GM19455 (cell line): ENCODE data around the gene DCLK1.

ENCODE experiments used
- ATAC-seq: cut with Tn5 transposase; IDR thresholded peaks from one replicate; pipeline ENCODE4 v1.9.1; 2021; ENCODE audit not compliant: unreplicated experiment

Gene DCLK1

DNA sequence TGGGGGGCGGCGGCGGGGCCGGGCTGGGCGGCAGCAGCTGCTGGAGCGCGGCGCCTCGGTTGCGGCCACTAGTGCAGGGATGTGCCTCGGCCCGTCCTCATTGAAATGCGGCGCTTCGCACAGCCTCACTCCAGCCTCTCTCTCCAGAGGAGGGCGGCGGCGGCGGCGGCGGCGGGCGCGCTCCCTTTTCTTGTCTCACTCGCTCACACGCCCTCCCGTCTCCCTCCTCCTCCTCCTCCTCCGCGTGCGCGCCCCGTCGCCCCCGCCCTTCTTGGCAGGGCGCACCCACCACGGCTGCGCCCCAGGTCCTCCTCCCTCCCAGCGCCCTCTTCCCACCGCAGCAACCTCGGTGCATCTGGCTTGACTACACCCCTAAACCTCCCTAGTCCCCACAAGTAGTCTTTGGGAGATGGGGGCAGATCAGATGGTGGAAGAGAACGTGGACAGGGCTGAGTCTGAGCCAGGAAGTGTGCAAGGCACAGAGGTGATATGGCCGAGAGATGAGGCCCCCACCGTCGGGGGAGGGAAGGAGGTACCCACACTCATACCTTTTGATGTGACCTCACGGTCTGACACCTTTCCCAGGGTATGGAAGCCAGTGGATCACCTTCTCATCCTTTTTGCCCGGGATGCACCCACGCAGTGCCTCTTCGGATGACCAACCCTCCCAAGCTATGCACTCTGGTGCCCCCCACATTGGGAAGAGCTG is at the start of gene DCLK1:
DCLK1 (minus strand) TSS at position 161 of the 709 bp plus-strand sequence.
- ATAC-seq: no peak

DNA sequence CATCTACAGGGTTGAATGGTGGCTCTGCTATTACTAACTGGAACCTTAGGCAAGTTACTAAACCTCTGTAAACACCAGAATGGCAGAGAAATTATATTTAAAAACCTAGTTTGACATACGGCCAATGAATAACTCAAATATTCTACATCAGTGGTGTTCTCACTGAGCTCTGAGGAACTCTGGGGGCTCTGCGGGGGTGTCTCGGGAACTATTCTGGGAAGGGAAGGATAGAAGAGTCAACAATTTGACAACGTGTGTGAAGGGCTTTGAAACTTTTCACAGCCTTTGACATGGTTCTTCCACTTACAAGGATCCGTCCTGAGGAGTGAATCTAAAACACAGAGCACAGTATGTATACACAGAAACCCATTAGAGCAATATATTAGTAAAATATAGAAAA is 44.4 kb upstream of the DCLK1 start:
- no peak for ATAC-seq

DNA sequence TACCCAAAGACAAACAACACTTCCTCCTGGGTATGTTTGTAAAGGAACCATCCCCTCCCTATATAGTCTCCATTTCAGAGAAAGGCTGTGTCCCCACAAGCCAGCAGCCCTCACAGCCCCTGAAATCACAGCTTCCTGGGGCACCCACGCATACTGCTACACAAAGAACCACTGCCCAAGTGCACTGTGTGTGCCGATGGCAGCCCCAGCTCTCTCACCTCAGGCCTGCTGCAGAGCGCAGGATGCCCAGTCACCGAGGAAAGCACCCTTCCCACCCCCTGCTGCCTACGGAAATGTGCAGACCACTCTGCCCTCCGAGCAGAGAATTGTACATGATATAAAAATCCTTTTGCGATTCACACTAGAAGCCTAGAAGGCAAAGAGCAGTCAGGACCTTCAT is 43.7 kb upstream of the DCLK1 start:
- ATAC-seq: no peak

DNA sequence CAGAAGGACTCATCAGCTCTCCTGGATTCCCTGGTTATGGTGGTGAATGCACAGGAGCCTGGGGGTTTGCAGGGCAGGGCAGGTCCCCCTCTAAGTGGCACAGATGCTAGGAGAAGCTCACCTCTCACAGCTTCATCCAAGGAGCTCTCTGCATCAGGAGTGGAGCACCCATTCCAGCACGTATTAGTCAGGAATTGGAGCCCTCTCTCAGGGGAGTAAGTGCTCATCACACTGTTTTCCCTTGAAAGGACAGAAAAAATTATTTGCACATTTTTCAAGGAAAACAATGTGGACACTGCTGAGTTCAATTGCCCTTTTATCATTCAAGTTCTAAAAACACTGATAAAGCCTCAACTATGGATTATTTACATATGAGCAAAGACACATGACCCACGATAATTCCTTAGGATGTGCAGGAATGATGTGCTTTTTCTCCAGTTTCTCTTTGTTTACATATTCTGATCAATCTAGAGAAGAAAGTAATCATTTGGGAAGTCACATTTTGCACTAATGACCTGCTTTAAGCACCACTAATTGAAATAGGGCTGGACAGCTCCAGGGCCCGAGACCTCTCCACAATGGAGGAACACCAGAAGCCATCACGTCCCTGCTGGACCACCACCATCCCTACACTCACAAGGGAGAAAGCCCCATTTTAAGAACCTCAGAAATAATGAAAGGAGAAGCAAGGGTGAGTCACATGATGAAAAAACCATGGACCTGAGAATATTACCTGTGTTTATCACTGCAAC is 42.6 kb upstream of the DCLK1 start:
- ATAC-seq: no peak

DNA sequence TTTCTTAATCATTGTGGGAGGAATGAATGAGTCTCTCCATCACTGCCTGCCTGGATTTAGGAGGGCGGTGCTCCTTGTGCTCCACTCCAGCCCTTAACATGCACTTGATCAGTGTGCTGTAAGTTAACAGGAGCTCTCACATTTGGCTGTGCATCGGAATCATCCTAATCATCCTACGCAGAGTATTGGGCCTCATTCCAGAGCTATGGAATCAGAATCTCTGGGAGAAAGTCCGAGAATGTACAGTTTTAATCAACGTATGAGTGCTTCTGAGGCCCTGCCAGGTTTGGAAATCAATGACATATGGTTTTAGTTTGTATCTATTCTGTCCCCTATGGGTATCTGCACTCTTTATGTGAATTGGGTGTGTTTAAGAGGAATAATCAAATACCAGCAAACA is 34.9 kb upstream of the DCLK1 start:
- ATAC-seq: no peak

DNA sequence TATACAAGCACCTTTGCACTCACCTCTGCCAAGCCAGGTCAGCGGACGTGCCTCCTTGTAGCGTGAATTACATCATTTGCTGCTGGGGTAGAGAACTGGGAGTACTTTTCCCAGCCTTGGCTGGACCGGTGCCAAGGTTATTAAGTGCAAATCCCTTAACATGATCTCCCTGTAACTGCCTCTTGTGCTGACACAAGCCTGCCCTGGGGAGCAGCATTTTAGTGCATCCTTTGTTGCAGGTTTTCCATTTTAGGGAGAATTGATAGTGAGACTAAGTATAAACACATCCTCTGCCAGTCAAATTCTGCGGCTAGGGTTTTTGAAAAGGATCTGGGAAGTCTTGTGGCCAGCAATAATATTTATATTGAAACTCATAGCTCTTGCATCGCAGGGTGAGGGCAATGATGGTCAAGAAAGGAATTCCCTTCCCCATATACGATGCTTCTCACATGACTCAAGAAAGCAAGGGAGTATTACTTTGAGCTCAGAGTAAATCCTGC is 32.7 kb upstream of the DCLK1 start:
- ATAC-seq: no peak

DNA sequence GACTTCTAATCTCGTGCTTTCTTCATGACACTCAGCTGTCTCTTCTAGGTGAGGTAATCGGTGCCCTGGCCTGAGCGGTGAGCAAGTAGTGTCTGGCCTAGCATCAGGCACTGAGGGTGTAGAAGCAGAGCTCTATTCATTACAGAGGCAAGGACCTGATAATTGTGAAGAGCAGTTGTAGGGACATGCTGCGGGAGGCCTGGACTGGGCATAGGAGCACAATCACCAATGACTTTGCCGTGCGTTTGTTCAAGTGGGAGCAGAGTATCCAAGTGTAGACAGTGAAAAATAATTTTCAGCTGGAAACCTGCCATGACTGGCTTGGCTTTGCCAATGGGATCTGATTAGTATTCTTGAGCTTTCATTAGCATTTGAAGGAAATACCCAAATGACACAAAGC is 32.1 kb upstream of the DCLK1 start:
- ATAC-seq: no peak

DNA sequence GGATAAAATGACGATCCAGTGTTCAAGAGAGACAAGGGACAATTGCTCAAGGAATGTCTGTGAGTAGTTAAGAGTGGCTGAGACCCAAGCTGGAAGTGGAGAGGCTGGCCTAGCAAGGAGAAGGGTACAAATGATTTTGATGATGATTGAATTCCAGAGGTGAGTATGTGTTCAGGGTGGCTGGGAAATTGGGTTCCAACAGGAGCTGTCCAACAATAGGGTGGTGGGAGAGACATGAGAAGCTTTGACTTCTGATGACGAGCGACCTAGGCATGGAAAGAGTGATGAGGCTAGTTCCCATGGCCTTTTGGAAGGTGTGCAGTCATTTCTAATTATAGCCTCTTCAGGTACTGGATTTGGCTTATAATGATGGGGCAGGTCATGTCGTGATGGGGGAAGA is 29.1 kb upstream of the DCLK1 start:
- ATAC-seq: no peak

DNA sequence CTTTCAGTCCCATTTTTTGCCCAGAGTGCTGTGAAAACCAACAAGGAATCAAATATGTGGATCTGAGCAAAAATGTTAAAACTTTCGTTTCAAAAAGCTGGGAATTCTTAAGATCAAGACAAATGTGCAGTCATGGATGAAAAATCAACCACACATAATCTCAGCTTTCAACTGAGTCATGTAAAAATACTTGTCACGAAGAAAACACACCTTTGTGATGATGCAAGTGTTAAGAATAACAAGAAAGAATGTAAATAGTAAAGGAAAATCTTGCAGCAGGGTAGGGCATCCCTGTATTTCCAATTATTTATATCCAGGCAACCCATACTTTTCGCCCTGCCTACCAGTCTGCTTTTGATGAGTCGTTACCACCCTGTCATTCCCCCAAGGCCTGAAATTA is 27.4 kb upstream of the DCLK1 start:
- no peak for ATAC-seq

DNA sequence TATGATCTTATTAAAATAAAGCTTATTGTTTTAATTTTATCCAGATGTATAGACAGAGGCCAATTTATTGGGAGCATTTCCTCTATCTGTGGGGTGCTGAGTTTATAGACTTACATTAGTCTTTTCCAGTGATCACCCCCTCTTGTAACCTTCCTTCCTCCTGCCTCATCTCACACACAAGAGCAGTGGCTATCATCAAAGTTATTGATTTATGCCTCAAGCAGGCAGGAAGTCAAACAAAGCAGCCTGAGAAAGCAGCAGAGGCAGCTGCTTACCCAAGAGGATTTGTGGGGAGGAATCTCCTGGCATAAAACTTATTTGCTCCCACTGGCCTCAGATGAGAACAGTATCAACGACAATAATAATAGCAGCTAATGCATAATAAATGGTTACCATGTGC is 26.3 kb upstream of the DCLK1 start:
- no peak for ATAC-seq

DNA sequence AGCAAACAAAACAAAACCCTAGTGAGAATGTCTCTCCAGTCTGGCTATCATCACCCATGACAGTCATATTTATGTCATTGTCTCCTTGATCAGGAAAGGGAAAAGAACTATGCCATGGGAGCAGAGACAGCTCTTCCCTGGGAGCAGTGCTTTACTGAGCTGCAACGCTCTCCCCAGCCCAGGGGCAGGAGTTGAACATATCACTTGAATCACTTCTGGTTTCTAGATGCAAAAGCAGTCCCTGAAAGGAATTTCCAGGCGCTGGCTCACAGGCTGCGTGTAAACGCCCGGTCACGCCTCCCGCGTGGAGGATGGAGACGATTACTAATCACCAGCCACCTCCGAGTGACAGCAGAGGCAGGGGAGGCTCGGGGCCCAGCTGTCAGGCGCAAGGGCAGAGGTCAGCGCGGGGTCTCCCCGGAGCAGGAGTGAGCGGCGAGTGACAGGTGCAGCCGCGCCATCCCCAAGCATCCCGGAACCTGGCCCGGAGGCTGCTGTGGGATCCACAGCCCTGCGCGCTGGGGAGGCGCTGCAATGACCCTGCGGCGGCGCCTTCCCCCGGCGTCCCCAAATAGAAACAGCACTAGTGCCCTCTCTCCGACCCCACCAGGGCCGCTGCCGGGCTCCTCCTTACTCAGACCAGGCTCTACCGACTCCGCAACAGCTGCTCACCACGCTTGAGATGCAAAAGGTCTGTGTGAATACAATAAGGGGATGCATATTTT is 23.5 kb upstream of the DCLK1 start:
- no peak for ATAC-seq

DNA sequence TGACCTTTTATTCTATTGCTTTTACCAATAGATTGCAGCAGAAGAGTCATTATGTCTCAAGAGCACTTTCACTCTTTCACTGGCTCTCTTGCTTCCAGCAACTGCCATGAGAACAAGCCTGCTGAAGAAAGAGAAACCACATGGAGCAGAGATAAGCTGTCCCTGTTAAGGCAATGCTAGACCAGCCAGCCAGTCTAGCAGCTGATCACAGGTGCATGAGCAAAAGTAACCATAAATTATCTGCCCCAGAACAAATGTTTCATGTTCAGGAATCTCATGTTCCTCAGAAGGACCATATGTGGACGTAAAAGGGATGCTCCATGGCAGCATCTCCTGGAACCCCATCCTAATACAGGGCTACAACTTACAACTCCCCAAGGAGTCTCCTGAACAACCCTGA is 20.4 kb upstream of the DCLK1 start:
- no peak for ATAC-seq

DNA sequence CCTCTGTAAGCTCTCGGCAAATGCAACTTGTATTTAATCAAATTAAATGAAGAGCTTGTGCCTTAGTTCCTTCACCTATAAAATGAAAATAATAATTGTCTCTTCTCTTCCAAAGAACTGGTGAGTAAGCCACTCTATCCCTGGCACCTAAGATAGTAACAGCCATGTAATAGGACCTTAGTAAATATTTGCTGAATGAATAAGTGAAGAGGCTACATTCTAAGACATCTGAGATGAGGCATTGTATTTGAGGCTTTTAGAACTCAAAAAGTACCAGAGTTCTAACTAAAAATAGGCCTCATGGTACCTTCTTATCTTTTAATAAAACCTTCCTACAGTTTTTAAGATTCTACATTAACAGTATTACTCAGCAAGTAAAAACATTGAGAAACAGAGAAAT is 17.3 kb upstream of the DCLK1 start:
- ATAC-seq: no peak

DNA sequence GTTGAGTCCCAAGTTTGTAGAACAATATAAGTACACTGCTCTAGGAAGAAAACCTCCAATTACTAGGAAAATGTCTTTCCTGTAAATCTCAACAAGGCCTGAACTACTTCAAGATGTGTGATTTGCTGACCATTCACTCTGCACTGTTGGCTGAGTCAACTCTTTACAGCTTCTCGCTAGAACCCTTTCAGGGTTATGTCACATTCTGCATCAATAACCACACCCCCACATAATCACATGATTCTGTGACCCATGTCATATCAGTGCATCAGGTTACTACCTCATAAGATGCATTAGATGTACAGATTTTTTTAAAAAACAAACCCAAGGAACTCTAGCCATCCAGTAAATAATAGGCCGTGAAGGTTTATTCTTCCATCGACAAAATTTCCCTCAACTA is 16.1 kb upstream of the DCLK1 start:
- ATAC-seq: no peak

DNA sequence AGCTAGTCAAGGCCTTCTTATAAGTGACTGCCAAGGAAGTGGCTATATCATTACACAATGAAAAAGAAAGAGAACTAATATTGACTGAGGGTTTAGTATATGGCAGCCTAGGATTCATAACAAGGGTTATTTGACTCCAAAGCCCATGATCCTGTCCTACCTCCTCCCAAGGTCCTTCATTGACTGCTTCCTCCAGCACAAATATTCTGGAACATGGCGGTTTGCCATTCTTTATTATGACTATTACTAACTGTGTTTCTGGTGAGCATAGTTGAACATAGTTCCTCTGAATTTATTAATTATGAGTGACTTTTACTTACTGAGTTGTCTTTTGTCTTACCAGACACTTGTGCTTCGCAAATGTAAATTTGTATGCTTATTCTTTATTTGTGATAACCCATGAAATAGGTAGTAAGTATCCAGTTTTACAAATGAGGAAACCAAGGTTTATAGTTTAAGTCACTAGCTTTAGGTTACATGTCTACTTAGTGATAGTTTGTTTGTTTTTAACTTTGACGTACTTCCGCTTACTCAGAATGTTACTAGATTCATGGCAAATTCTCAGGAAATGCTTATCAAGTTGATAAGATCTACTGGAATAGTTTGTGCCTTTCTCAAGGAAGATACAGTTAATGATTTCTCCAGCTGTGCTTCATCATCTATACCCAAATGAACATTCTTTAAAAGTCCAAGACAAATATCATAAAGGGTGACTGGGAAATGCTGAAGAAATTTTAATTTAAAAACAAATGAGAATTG is 15.5 kb upstream of the DCLK1 start:
- no peak for ATAC-seq

DNA sequence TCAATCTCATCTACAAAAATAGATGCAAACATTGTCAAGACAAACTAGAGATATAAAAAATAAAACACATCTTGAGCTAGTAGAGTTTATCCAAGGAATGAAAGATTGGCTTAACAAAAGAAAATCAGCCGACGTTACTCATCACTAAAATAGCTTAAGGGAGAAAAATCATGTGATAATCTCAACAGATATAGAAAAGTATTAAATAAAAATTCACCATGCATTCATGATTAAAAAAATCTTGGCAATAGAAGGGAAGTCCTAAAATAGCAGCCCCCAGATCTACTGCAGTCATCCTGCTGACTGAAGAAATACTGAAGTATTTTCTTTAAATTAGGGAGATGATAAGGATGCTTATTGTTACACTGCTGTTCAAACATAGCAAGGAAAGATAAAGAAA is 12.6 kb upstream of the DCLK1 start:
- ATAC-seq: no peak

DNA sequence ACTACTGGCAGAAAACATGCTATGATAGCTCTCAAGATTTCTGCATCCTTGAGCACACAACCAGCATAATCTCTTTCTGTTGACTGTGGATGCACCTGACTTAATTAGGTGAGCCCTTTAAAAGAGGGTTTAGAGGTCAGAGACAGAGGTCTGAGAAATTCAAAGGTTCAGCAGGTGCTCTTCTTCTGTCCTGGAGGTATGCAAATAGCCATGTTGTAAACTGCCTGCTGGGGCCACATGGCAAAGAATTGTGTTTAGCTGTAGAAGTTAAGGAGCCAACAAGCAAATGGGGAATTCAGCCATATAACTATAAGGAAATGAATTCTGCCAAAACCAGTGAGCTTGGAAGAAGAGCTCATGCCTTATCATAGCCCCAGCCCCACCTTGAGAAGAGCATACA is 11.6 kb upstream of the DCLK1 start:
- ATAC-seq: no peak

DNA sequence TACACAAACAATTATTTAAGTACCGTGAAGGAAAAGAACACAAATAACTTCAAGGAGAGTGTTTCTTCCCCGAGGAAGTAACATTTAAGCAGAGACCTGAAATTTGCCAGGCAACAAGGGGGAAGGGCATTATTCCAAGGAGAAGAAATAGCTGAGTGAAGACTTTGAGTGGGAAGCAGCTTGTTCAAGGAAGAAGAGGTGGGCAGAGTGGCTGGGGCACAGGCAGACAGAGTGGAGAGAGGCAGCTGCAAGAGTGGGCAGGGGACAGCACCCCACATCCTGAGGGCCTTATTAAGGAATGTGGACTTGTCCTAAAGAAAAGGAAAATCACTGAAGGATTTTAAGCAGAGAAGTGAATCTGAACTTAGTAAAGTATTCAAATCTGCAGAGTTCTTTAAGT is 4.7 kb upstream of the DCLK1 start:
- ATAC-seq: no peak

DNA sequence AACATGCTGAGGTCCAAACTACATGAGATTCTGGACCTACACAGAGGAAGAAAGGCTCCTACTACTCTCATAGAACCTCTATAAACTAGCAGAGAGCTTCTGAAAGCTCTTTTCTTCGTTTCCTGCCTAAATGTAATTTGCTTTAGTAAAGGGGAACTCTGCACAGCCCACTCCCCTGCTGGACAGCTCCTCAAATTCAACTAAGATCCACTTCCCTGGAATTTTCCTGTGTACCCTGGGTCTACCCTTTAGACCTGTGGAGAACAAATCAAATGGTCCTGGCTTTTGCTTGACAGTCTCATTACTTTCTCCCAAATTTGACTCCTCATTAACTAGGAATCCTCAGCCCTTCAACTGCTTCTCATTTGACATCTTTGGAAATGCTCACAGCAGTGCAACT is 3.5 kb upstream of the DCLK1 start:
- no peak for ATAC-seq

DNA sequence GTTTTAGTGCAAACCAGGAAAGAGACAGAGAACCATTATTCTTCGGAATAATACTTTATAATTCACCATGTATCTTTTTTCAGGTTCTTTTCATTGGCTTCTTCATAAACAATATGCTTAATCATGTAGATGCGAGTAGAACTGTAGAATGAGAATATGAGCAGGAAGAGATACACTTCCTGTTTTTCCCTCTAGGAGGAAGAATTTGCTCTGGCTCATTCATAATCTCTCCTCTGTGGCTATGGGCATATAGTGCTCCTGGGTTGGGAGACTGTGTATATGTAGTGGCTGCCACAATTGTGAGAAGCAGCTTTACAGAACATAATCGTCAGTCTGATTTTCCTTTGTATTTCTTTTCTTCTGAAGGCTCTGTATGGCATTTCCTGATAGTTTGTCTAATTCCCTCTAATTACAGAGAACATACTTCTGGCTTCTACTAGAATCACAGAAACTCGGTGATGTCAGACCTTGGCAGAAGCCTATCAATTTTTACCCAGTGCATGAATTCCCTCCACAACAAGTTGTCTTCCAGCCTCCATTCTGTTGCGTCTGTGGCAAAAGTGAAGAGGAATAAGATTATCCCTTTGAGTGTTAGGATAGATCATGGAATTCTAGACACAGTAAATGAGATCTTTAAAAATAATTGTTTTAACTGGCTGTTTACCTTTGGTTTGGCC is 2.9 kb upstream of the DCLK1 start:
- ATAC-seq: no peak

DNA sequence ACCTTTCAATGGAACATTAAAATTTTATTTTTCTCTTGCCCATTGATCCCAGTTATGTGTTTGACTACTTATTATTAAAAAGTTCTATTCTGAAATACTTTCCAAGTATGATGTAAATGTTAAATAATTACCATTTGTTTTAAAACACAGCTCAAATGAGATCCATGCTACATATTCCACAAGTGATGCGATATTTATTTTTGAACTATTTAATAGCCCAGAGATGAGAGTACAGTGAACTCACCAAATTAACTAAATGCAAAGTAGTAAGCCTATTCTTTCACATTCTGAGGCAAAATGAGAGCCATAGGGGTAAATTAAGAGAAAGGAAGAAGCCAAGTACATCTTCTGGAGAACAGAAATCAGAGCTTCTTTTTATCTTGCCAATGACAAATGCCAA is 1.2 kb upstream of the DCLK1 start:
- ATAC-seq: no peak
